ENCODE data around the gene JAG2.

- TF ChIP-seq, protein P1, sequence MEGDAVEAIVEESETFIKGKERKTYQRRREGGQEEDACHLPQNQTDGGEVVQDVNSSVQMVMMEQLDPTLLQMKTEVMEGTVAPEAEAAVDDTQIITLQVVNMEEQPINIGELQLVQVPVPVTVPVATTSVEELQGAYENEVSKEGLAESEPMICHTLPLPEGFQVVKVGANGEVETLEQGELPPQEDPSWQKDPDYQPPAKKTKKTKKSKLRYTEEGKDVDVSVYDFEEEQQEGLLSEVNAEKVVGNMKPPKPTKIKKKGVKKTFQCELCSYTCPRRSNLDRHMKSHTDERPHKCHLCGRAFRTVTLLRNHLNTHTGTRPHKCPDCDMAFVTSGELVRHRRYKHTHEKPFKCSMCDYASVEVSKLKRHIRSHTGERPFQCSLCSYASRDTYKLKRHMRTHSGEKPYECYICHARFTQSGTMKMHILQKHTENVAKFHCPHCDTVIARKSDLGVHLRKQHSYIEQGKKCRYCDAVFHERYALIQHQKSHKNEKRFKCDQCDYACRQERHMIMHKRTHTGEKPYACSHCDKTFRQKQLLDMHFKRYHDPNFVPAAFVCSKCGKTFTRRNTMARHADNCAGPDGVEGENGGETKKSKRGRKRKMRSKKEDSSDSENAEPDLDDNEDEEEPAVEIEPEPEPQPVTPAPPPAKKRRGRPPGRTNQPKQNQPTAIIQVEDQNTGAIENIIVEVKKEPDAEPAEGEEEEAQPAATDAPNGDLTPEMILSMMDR (IDR thresholded peaks at IDR 0.05): no peak
- TF ChIP-seq POLR2A (IDR thresholded peaks at IDR 0.05) (no peak), EP300 (IDR thresholded peaks at IDR 0.05) (no peak)
These were observed 5.6 kb upstream of the JAG2 start for GRCh38 chr14:105173901-105174894.

All from suprapubic skin (tissue), 3 donors.